GM21447 (cell line): ENCODE measurements around the gene C1QL4.
"Not testable (repeated sequence)": the region's sequence is repeated elsewhere in the genome, so short reads cannot be mapped to it uniquely, and the experiment has no call there.

ENCODE experiments used
- ATAC-seq: cut with Tn5 transposase; IDR thresholded peaks from one replicate; pipeline ENCODE4 v1.9.1; 2021; ENCODE audit not compliant: unreplicated experiment

C1QL4 gene

GRCh38 chr12:49336645-49337584, at the start of gene C1QL4:
C1QL4 (minus strand) TSS chr12:49337188; CDS start chr12:49336477, 711 bp downstream.
- ATAC-seq: no peak

DNA sequence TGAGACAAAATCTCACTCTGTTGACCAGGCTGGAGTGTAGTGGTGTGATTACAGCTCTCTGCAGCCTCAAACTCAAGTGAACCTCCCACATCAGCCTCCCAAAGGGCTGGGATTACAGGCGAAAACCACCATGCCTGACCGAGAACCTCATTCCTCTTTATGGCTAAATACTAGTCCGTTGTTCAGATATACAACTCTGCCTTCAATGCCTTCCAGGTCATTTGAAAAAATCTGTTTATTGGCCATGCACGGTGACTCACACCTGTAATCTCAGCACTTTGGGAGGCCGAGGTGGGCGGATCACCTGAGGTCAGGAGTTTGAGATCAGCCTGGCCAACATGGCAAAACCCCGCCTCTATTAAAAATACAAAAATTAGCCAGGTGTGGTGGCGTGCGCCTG, 43.2 kb upstream of the C1QL4 start:
- ATAC-seq: not testable (repeated sequence)

DNA sequence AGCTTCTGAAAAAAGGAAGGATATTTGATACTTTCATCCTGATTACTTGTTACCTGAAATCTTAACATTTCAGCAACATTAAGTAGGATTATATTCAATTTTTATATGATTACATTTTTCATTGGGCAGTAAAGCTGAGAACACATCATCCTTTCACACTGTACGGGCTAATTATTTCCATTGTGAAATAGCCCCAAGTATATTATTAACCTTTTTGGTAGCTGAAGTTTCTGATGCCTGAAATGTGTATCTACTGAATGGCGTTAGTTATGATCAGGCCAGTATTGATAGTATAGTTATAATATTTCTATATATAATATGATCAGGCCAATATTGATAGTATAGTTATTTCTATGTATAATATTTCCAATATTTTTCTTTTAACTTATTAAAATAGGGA, 40.4 kb upstream of the C1QL4 start:
- no peak for ATAC-seq

GRCh38 chr12:49375406-49375805, 38.4 kb upstream of the C1QL4 start:
- no peak for ATAC-seq

DNA sequence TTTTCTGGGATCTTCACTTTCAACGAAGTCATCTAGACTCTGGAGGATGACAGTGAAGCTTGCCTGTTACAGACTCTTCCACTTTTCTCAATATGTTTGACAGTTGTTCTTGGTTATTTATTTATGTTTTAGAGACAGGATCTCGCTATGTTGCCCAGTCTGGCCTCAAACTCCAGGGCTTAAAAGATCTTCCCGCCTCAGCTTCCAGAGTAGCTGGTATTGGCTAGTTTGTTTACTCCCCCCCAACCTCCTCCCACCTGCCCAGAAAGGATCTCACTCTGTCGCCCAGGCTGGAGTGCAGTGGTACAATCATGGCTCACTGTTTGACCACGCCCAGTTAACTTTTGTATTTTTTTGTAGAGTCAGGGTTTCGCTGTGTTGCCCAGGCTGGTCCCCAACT, 33.6 kb upstream of the C1QL4 start:
- ATAC-seq: no peak

- peak; percentile 52 for ATAC-seq
Measured at GRCh38 chr12:49369411-49370145, 32.6 kb upstream of the C1QL4 start.

GRCh38 chr12:49368240-49368600, 31.2 kb upstream of the C1QL4 start:
- no peak for ATAC-seq

DNA sequence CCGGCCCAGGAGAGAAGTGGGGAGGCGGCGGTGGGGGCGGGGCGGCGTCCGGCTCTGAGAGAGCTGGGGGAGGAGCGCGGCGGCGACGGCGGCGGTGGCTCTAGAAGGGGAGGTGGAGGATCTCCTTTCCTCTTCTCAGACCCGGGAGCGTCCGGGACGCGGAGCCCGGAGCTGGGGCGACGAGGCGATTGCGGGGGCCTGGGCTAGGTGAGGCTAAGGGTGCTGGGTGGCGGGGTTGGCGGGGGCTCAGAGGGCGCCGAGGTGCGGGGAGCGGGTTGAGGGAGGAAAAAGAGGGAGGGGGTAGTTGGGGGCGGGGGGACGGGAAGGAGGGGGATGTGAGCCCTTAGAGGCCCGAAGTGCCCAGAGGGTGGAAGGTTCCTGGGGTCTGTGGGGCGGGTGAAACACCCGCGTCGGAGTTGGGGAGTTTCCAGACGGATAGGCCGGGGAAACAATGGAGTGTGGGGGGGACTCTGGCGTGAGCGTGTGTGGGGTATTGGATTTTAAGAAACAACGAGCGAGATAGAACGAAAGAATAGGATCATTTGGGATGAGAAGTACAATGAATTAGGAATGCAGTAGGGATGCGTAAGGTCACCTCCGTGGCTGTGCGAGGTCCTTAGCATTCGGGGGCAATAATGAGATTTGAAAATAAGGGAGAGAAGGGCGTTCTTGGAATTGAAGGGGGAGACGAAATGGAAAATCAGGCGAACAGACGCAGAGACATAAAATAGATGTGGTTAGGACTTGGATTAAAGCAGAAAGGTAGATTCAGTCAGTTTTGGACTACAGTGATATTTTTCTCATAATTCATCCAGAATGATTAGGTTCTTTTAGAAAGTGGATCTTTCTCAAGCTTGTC, 30.6 kb upstream of the C1QL4 start, which contains the start of gene SPATS2:
TSS of gene SPATS2 (plus strand) at position 82 of the 859 bp plus-strand sequence. CDS start 93,551 bp downstream, outside the sequence.
- ATAC-seq: no peak

GRCh38 chr12:49366652-49367380, 29.8 kb upstream of the C1QL4 start:
- peak; percentile 59 for ATAC-seq

GRCh38 chr12:49366096-49366651, 29.2 kb upstream of the C1QL4 start:
- ATAC-seq: peak; percentile 16

- no peak for ATAC-seq
Measured at GRCh38 chr12:49365542-49365941, 28.6 kb upstream of the C1QL4 start.

- ATAC-seq: no peak
Measured at GRCh38 chr12:49364989-49365388, 28.0 kb upstream of the C1QL4 start.

GRCh38 chr12:49362077-49362476, 25.1 kb upstream of the C1QL4 start:
- no peak for ATAC-seq

- ATAC-seq: no peak
Measured at GRCh38 chr12:49359671-49360070, 22.7 kb upstream of the C1QL4 start.

DNA sequence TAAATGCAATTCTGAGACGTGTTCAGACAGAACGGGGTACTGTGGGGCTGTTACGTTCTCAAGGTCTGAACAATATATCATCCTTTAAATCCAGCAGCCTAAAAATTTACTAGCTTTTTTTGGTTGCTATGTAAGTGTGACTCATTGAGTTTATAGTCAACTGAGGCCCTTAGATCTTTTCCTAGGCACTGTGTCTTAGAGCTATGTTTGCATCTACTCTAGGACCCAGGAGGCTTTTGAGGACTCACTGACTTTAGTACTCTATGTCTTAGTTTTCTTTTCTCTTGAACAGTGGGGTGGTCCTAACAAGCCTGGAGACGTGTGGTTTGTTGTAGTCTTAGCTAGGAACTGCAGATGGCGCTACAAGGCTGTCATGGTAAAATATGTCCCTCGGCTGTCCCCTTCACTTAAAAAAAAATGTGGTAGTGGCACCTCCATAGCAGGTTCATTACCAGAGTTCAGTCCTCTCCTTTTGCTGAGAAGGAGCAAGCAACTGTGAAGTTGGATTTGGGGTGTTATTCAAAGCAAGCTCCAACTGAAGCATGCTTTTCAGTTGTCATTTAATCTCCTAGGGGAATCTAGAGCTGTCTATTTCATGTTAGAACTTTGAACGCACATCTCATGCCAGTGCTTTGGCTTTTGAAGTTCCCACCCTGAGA, 21.6 kb upstream of the C1QL4 start:
- ATAC-seq: no peak

DNA sequence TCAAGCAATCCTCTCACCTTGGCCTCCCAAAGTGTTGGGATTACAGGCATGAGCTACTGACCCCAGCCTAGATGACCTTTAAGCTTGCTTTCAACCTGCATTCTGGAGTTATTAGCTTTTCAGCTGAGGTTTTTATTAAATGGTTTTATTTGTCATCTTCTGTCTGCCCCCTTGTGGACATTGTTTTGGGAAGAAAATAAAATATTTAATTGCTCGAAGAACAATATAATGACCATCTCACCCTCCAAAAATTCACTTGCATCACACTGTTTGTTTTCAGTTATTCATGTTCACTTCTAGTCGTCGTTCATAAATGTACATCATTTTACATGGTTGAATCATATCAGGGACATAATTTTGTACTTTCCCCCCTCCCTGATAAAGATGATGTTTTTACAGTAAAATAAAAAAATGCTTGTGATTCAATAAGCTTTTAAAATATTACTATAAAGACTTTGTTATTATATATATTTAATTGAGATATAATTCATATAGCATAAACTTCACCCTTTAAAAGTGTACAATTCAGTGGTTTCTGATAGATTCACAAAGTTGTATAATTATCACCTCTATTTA, 20.2 kb upstream of the C1QL4 start:
- no peak for ATAC-seq

DNA sequence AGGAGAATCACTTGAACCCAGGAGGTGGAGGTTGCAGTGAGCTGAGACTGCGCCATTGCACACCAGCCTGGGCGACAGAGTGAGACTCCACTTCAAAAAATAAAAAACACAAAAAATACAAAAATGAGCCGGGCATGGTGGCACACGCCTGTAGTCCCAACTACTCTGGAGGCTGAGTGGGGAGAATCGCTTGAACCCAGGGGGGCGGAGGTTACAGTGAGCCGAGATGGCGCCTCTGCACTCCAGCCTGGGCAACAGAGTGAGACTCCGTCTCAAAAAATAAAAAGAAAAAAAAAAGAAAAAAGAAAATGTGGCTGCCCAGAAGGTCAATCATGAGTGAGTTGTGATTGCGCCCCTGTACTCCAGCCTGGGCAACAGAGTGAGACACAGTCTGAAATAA, 18.9 kb upstream of the C1QL4 start:
- no peak for ATAC-seq

DNA sequence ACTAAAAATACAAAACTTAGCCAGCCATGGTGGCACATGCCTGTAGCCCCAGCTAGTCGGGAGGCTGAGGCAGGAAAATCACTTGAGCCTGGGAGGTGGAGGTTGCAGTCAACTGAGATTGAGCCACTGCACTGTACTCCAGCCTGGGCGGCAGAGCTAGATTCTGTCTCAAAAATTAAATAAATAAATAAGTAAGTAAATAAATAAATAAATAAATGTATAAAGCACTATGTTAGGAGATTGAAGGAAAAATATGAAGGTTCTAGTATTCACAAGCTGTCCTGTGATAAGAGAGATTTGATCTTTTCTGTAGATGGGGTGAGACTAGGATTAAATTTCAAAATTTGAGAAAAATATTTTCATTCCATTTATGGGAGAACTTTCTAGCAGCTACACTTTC, 15.4 kb upstream of the C1QL4 start:
- ATAC-seq: no peak

GRCh38 chr12:49349266-49349665, 12.3 kb upstream of the C1QL4 start:
- ATAC-seq: no peak
